PC-9 (cell line): ENCODE results near the gene URB1.

ENCODE experiments used
- CTCF ChIP-seq: fragments of 200-600 bp; sonication (generic); conservative IDR thresholded peaks from 2 replicates; pipeline ENCODE4 v1.6.1; 2017; ENCODE audit warnings: mixed run types, antibody characterized with exemption, mild to moderate bottlenecking, moderate library complexity
- EZH2 ChIP-seq: fragments of 200-600 bp; sonication (generic); IDR thresholded peaks from 2 replicates; pipeline ENCODE4 v1.8.0; 2017; ENCODE audit warnings: antibody characterized with exemption, low read depth

GRCh38 chr21:32410291-32410690 lies 17.5 kb upstream of the URB1 start:
- TF ChIP-seq CTCF = no peak
- no peak for TF ChIP-seq EZH2
